ENCODE results near the gene OR4D11. TPM values are rescaled to one million over a fixed set of nuclear protein-coding genes. Genes with fewer than 3 reads are reported as not detected.
"Not testable (repeated sequence)": the region's sequence is repeated elsewhere in the genome, so short reads cannot be mapped to it uniquely, and the experiment has no call there.

Gene OR4D11
- total and polyA plus RNA-seq, 4 donors: not detected

GRCh38 chr11:59501931-59502330 lies 1.4 kb upstream of the OR4D11 start:
- no peak overlapping the region for H3K27ac ChIP-seq (ENCODE audit: low read depth in 1 of 2, low read length in 1 of 2)
- DNase-seq (no peak), ATAC-seq (ENCODE audit: insufficient read depth, low FRiP score) (no peak)
- no peaks in the 10 kb centered on the region for H3K4me1 ChIP-seq (ENCODE audit: control insufficient read depth in 5 of 5, insufficient read depth in 5 of 5, low read length in 5 of 5)
- H3K9ac ChIP-seq (ENCODE audit: insufficient read depth in 1 of 2, low read length in 2 of 2): no peak overlapping the region
- no peak overlapping the region for H3K4me3 ChIP-seq
- no peaks in the 10 kb centered on the region for H3K27me3 ChIP-seq (ENCODE audit: control insufficient read depth in 3 of 3, insufficient read depth in 3 of 3, low read length in 2 of 3)
- H3K9me3 ChIP-seq (ENCODE audit: control insufficient read depth in 4 of 4, insufficient read depth in 3 of 4, low read length in 3 of 4): peaks cover 0 to 6% (median 0%) of the 10 kb centered on the region in 4 donors
- H3K36me3 ChIP-seq (ENCODE audit: control insufficient read depth in 4 of 4, insufficient read depth in 4 of 4, low read length in 4 of 4): no peaks in the 10 kb centered on the region
- no peak for TF ChIP-seq CTCF (IDR thresholded peaks at IDR 0.05; ENCODE audit: control extremely low read depth, extremely low read depth)
- 38 to 51% methylated on average over 1 of the region's 1 CpG for WGBS, 2 donors

GRCh38 chr11:59510941-59511589 lies 7.7 kb downstream of the OR4D11 start, which contains the start of gene OR4D9:
Gene OR4D9, plus strand, starts transcription at chr11:59511539. Its CDS starts 3,374 bp downstream, at chr11:59514913.
- H3K9ac ChIP-seq (ENCODE audit: insufficient read depth in 1 of 2, low read length in 2 of 2): no peak within 1 kb of the TSS
- H3K4me3 ChIP-seq: no peak within 1 kb of the TSS
- peaks cover 0 to 4% (median 0%) of the 10 kb centered on the region in 5 donors for H3K4me1 ChIP-seq (ENCODE audit: control insufficient read depth in 5 of 5, insufficient read depth in 5 of 5, low read length in 5 of 5)
- 2 to 19% methylated on average over 2 of the region's 2 CpGs for WGBS, 2 donors
- DNase-seq (peak in 2 of 3 donors; percentile 43 to 53), ATAC-seq (ENCODE audit: insufficient read depth, low FRiP score) (no peak)
- H3K36me3 ChIP-seq (ENCODE audit: control insufficient read depth in 4 of 4, insufficient read depth in 4 of 4, low read length in 4 of 4): no peaks in the 10 kb centered on the region
- H3K9me3 ChIP-seq (ENCODE audit: control insufficient read depth in 4 of 4, insufficient read depth in 3 of 4, low read length in 3 of 4): no peaks in the 10 kb centered on the region
- H3K27ac ChIP-seq (ENCODE audit: low read depth in 1 of 2, low read length in 1 of 2): peak within 1 kb of the TSS in 1 of 2 donors; percentile 53
- no peak for TF ChIP-seq CTCF (IDR thresholded peaks at IDR 0.05; ENCODE audit: control extremely low read depth, extremely low read depth)
- H3K27me3 ChIP-seq (ENCODE audit: control insufficient read depth in 3 of 3, insufficient read depth in 3 of 3, low read length in 2 of 3): no peaks in the 10 kb centered on the region

- no peak for ATAC-seq (ENCODE audit: insufficient read depth, low FRiP score)
- no peaks in the 10 kb centered on the region for H3K27me3 ChIP-seq (ENCODE audit: control insufficient read depth in 3 of 3, insufficient read depth in 3 of 3, low read length in 2 of 3)
- peaks cover 0 to 4% (median 0%) of the 10 kb centered on the region in 5 donors for H3K4me1 ChIP-seq (ENCODE audit: control insufficient read depth in 5 of 5, insufficient read depth in 5 of 5, low read length in 5 of 5)
- no peak overlapping the region for H3K4me3 ChIP-seq
- H3K36me3 ChIP-seq (ENCODE audit: control insufficient read depth in 4 of 4, insufficient read depth in 4 of 4, low read length in 4 of 4): no peaks in the 10 kb centered on the region
- no peak overlapping the region for H3K27ac ChIP-seq (ENCODE audit: low read depth in 1 of 2, low read length in 1 of 2)
- no peak for TF ChIP-seq CTCF (IDR thresholded peaks at IDR 0.05; ENCODE audit: control extremely low read depth, extremely low read depth)
- no peaks in the 10 kb centered on the region for H3K9me3 ChIP-seq (ENCODE audit: control insufficient read depth in 4 of 4, insufficient read depth in 3 of 4, low read length in 3 of 4)
- no peak overlapping the region for H3K9ac ChIP-seq (ENCODE audit: insufficient read depth in 1 of 2, low read length in 2 of 2)
- no peak for DNase-seq
- WGBS, 2 donors: 45 to 63% methylated on average over 1 of the region's 1 CpG
These were observed 8.3 kb downstream of the OR4D11 start for GRCh38 chr11:59511675-59512074.

GRCh38 chr11:59520139-59520538 lies 16.8 kb downstream of the OR4D11 start:
- H3K36me3 ChIP-seq (ENCODE audit: control insufficient read depth in 4 of 4, insufficient read depth in 4 of 4, low read length in 4 of 4); H3K4me1 ChIP-seq (ENCODE audit: control insufficient read depth in 5 of 5, insufficient read depth in 5 of 5, low read length in 5 of 5); H3K9ac ChIP-seq (ENCODE audit: insufficient read depth in 1 of 2, low read length in 2 of 2); H3K9me3 ChIP-seq (ENCODE audit: control insufficient read depth in 4 of 4, insufficient read depth in 3 of 4, low read length in 3 of 4); DNase-seq; H3K4me3 ChIP-seq; ATAC-seq (ENCODE audit: insufficient read depth, low FRiP score); H3K27me3 ChIP-seq (ENCODE audit: control insufficient read depth in 3 of 3, insufficient read depth in 3 of 3, low read length in 2 of 3); H3K27ac ChIP-seq (ENCODE audit: low read depth in 1 of 2, low read length in 1 of 2): not testable (repeated sequence)
- WGBS, 2 donors: 50 to 70% methylated on average over 2 of the region's 2 CpGs

Data from lung (tissue), 12 donors.